Stimulated activated CD8-positive, alpha-beta memory T cell treated with anti-CD3 and anti-CD28 coated beads, Interleukin-2, amount 100 ng/mL, for 48 hours (primary cell): ENCODE measurements around the gene ABI3.
A peak's percentile ranks its signal among the peaks of the same experiment; 100 is the strongest.

ENCODE experiments used
- DNase-seq, 2 donors: peaks; one replicate each; pipeline ENCODE4 v3.0.0-alpha.2; 2020; ENCODE audit warnings: low read depth in 2 of 2

ABI3 gene

GRCh38 chr17:49197346-49197998 lies 13.0 kb upstream of the ABI3 start:
- no peak for DNase-seq

DNA sequence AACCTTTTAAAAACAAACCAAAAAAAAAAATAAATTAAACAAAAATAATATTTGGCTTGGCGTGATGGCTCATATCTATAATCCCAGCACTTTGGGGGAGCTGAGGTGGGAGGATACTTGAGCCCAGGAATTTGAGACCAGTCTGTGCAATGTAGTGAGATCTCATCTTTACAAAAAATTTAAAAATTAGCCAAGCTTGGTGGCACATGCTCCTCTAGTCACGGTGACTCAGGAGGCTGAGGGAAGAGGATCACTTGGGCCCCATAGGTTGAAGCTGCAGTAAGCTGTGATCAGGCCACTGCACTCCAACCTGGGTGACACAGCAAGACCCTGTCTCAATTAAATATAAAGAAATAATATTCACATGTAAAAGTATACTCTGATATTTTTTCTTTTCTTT lies 12.3 kb upstream of the ABI3 start:
- DNase-seq = no peak

- DNase-seq = no peak
These were observed 10.0 kb upstream of the ABI3 start for GRCh38 chr17:49200423-49201083.

- DNase-seq = no peak
These were observed 9.0 kb upstream of the ABI3 start for GRCh38 chr17:49201481-49201927.

DNA sequence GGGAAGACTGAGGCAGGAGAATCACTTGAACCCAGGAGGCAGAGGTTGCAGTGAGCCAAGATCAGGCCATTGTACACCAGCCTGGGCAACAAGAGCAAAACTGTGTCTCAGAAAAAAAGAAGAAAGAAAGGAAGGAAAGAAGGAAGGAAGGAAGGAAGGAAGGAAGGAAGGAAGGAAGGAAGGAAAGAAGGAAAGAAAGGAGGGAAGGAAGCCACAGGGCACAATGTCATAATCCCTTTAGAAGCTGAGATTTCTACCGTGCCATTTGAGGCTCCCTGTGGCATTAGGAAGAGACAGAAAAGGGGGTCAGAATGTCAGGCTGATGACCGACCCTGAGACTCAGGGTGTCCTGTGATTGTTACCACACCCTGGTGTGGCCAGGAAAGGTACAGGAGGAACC lies 6.7 kb upstream of the ABI3 start:
- no peak for DNase-seq

GRCh38 chr17:49204516-49204915 lies 6.0 kb upstream of the ABI3 start:
- DNase-seq = no peak

- DNase-seq = no peak
These were observed 1.4 kb upstream of the ABI3 start for GRCh38 chr17:49209061-49209571.

DNA sequence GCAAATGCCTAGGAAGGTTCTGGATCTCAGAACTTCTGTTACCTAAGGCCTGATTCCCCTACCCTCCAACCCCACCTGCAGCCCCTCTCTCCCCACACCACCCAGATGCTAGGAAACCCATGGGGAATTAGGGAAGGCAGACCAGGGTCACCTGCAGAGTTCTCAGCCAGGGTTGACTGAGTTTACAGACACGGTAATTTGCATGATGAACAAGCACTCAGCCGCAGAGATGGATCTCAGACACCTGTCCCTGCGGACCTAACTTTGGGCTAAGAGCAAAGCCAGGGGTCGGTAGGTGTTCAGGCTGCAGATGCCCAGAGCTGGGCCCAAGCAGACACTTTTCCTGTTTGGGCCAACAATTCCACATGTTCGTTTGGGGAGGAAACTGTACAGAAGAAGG lies 2.9 kb downstream of the ABI3 start:
- no peak for DNase-seq

DNA sequence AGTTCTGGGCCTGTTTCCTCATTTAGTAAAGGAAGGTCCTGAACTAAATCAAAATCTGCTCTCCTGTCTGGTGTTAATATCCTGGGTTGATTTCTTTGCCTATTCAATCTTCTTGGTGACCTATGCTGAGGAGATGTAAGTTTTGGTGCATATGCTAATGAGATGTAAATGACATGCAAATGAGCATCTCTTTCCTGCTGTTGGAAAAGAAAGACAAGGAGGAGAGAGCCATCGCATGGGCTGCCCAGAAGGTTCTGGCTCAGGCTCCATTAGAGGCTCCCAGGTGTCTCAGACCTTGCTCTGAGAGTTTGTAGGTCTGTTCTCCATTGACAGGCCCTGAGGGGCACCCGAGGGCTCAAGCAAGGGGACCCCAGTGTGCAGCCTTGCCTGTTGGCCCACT lies 3.3 kb downstream of the ABI3 start:
- no peak for DNase-seq

DNA sequence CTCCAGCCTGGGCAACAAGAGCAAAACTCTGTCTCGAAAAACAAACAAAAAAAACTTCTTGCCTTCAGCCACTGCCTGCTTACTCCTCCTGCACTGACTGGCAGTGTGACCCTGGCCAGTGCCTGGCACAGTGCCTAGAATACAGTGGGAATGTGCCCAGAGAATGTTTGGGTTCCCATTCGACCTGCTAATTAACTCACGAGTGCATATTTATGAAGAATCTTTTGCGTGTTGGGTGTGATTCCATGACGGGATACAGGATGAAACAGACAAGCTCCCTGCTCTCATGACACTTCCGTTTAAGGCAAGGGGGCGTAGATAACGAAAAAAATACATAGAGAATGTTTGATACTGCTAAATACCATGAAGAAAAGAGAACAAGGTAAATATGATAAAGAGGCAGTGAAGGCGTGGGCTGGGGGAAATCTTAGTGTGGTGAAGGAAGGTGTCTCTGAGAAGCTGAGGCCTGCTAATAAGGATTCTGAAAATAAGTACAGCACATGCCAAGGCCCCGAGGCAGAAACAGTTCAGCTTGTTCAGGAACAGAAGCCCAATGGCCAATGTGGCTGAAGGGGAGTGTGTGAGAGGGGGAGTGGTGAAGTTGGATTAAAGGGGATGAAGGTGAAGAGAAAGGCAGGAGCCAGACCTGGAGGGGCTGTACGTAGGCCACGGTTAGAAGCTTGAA lies 4.3 kb downstream of the ABI3 start:
- DNase-seq = no peak

DNA sequence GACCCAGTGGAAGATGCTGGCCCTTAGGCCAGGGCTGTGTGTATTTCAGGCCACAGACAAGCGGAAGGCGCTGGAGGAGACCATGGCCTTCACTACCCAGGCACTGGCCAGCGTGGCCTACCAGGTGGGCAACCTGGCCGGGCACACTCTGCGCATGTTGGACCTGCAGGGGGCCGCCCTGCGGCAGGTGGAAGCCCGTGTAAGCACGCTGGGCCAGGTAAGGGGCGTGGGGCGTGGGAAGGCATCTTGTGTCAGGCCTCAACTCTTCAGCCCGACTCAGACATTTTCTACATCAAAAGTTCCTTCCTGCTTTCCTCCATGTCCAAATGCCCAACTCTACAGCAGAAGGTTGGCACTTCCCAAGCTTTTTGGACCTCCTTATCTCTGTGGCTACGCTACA lies 6.0 kb downstream of the ABI3 start:
- no peak for DNase-seq

- no peak for DNase-seq
These were observed 6.6 kb downstream of the ABI3 start for GRCh38 chr17:49216953-49217650.

- DNase-seq = no peak
These were observed 7.3 kb downstream of the ABI3 start for GRCh38 chr17:49217651-49218413.

DNA sequence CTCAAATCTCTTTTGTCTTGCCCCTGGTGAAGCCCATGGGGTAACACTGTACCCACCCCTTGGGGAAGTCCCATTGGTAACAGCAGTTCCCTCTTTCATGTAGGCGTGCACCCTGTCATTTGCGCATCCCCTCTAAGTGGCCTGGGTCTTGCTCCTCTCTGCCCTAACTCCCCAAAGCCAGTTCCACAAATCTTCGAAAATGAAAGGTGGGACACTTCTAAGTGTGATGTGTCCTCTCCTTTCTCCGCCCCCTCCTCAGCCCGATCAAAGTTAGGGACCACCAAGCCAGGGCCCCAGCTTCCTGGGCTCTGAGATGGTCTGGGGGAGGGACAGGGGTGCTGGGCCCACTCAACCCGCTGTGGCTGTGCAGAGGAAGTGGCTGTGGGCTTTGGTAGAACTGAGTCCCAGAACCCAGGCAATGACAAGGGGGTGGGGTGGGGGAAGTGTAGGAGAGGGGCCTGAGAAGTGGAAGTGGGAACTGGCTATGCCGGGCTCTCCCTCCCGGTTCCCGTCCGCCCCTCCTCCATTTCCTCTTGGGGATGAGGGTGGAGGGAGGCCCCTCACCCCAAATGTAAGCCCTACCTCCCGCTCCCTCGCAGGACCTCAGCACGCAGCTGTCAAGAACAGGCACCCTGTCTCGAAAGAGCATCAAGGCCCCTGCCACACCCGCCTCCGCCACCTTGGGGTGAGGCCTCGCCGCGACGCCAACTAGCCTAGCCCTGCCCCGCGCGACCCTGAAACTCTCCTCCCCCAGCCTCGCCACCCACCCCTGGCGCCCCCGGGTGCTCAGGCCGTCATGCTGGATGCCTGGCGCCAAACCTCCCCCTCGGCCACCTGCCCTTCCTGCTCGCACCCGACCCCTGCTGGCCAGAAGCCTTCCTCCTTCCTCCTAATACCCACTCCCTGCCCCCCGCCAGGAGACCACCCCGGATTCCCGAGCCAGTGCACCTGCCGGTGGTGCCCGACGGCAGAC lies 8.7 kb downstream of the ABI3 start:
- DNase-seq = peak in 1 of 2 donors; percentile 40

- DNase-seq = no peak
These were observed 9.5 kb downstream of the ABI3 start for GRCh38 chr17:49219987-49220386.

GRCh38 chr17:49223168-49223516 lies 12.6 kb downstream of the ABI3 start:
- DNase-seq = no peak

- peak; percentile 52 to 73 for DNase-seq
These were observed 13.2 kb downstream of the ABI3 start for GRCh38 chr17:49223517-49224197.

DNA sequence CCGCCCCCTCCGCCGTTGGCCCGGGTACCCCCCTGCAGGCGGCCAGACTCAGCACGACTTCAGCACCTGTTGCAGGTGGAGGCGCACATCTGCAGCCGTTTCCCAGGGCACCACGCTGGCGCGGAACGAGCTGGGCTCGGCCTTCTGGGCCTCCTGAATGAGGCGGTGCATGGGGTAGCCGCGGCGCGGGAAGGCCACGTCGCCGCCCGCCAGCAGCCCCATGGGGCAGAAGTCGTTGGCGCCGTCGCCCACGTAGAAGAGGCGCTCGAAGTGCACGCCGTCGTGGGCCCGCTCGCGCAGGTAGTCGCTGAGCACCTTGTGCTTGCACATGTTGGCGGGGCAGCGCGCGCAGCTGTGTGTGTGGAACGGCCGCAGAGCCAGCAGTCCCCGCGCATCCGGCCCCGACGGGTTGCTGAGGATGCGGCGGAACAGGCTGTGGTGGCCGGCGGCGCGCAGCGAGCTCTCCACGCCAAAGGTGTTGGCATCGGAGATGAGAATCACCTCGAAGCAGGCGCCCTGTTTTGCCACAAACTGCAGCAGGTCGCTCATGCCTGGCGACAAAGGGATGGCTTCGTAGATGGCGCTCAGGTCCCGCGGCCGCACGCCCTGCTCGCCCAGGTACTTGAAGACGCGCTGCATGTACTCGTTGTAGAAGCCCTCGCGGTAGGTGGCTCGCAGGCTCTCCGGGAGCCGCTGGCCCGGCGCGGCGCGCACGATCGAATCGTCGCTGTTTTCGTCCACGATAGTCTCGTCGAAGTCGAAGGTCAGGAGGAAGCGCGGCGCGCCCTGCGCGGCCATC lies 13.9 kb downstream of the ABI3 start:
- DNase-seq = no peak

- no peak for DNase-seq
These were observed 14.5 kb downstream of the ABI3 start for GRCh38 chr17:49224997-49225337.
